Adrenal gland (tissue), 12 donors: ENCODE measurements around the gene NOVA1. TPM values are rescaled to one million over a fixed set of nuclear protein-coding genes. Genes with fewer than 3 reads are reported as not detected.

Experiments used
- DNase-seq, 7 donors: peaks; one replicate each; pipeline ENCODE4 v3.0.0-alpha.2; 2019 to 2020
- H3K27ac ChIP-seq, 5 donors: fragments of 200-600 bp; sonication (generic) in 4 of 5; 1 replicate in 3 of 5; 2 replicates in 2 of 5; pipeline versions ENCODE4 v1.5.1 to v1.8.0; 2016 to 2020; ENCODE audit warnings: mild to moderate bottlenecking in 1 of 5
- H3K27me3 ChIP-seq: fragments of 200-600 bp; 2 replicates; pipeline ENCODE4 v1.8.0; 2021
- H3K36me3 ChIP-seq, 2 donors: fragments of 200-600 bp; replicated peaks in 1 of 2; 1 replicate in 1 of 2; 2 replicates in 1 of 2; pipeline versions ENCODE4 v1.5.1 to v1.8.0; 2018 to 2022
- H3K4me1 ChIP-seq, 2 donors: fragments of 200-600 bp; replicated peaks in 1 of 2; 1 replicate in 1 of 2; 2 replicates in 1 of 2; pipeline versions ENCODE4 v1.5.1 to v1.8.0; 2018 to 2021
- H3K4me3 ChIP-seq, 4 donors: fragments of 200-600 bp; sonication (generic) in 3 of 4; one replicate each; pipeline ENCODE4 v1.5.1; 2016 to 2018
- H3K9me3 ChIP-seq, 3 donors: fragments of 200-600 bp; sonication (generic) in 1 of 3; replicated peaks in 1 of 3; 1 replicate in 2 of 3; 2 replicates in 1 of 3; pipeline versions ENCODE4 v1.5.1 to v1.8.0; 2016 to 2021
- POLR2A ChIP-seq, 2 donors: fragments of 450-650 bp; IDR thresholded peaks; one replicate each; pipeline ENCODE4 v1.6.1; 2017; ENCODE audit warnings: antibody characterized with exemption in 2 of 2, mild to moderate bottlenecking in 2 of 2, moderate library complexity in 1 of 2
- WGBS, 4 donors: extraction: QIAGEN DNeasy Blood & Tissue Kit in 2 of 4; methylation state at CpG; one replicate each; pipeline versions ENCODE4 v1.1.5 to v1.1.7; 2013 to 2017; 5-methylcytosine and 5-hydroxymethylcytosine counted together
- intact Hi-C, 2 donors: fragments of 100-400 bp; cut with DNase I; formaldehyde crosslinking; loops; one replicate each; pipeline versions ENCODE4 v1.14.1 to v1.15.0; 2022 to 2023
- polyA plus RNA-seq, 3 donors: library from polyadenylated mRNA; stranded (reverse); fragments of 200-250 nt in 2 of 3; fragments of 350-450 nt in 1 of 3; fragmentation: Illumina TruSeq in 1 of 3; extraction: RNeasy Lipid Tissue Mini Kit (QIAGEN cat#74804) in 1 of 3; gene quantifications; one replicate each; pipeline ENCODE4 v1.2.3, GENCODE V29; 2013 to 2014
- total RNA-seq, 9 donors: library from RNA; depleted of rRNA in 4 of 9; stranded (reverse); fragments of >200 nt in 4 of 9; fragments of 120-200 nt in 1 of 9; fragmentation: NEBNext Ultra II Directional in 1 of 9; extraction: Animal tissue kit (Norgen Biotek cat#: 25700) in 1 of 9; gene quantifications; one replicate each; pipeline versions ENCODE4 v1.1.0 to v1.2.4, GENCODE V29; 2013 to 2023
- TF ChIP-seq, protein P1 (sequence below), 6 experiments: fragments of 450-650 bp in 4 of 6; fragments of 200-600 bp in 2 of 6; sonication (generic) in 1 of 6; IDR thresholded peaks; 1 replicate in 5 of 6; 2 replicates in 1 of 6; pipeline versions ENCODE4 v1.5.1 to v1.8.0; 2016 to 2021; ENCODE audit warnings: antibody characterized with exemption in 6 of 6, mild to moderate bottlenecking in 2 of 6, moderate library complexity in 1 of 6
- donor health status: healthy with polysubstance abuse.
- donor health status: Bipolar disorder and iron deficiency.
- donor health status: DM: yes; HTN: yes; CAD: no.
- donor health status: DM: no; HTN: no; CAD: no.
- donor health status: DM: no; HTN: no; CAD: no.
- donor health status: DM: yes; HTN: yes; CAD: no.

NOVA1 gene
- total and polyA plus RNA-seq, 12 donors: 0.69 to 16.6 (median 4.4) TPM

- intact Hi-C loops: no loop called here
- Histone ChIP-seq H3K4me1 (no peaks in the 10 kb centered on the region), H3K36me3 (no peaks in the 10 kb centered on the region), H3K4me3 (no peak overlapping the region), H3K27me3 (no peaks in the 10 kb centered on the region), H3K9me3 (no peaks in the 10 kb centered on the region), H3K27ac (no peak overlapping the region)
- 81 to 84% (median 83%) methylated on average over 2 of the region's 2 CpGs for WGBS, 4 donors
- DNase-seq: no peak
- no peak for TF ChIP-seq POLR2A (IDR thresholded peaks at IDR 0.05)
- TF ChIP-seq, protein P1, sequence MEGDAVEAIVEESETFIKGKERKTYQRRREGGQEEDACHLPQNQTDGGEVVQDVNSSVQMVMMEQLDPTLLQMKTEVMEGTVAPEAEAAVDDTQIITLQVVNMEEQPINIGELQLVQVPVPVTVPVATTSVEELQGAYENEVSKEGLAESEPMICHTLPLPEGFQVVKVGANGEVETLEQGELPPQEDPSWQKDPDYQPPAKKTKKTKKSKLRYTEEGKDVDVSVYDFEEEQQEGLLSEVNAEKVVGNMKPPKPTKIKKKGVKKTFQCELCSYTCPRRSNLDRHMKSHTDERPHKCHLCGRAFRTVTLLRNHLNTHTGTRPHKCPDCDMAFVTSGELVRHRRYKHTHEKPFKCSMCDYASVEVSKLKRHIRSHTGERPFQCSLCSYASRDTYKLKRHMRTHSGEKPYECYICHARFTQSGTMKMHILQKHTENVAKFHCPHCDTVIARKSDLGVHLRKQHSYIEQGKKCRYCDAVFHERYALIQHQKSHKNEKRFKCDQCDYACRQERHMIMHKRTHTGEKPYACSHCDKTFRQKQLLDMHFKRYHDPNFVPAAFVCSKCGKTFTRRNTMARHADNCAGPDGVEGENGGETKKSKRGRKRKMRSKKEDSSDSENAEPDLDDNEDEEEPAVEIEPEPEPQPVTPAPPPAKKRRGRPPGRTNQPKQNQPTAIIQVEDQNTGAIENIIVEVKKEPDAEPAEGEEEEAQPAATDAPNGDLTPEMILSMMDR (IDR thresholded peaks at IDR 0.05): no peak
These were observed 74.9 kb downstream of the NOVA1 start for GRCh38 chr14:26522967-26523366.

- DNase-seq: no peak
These were observed 80.1 kb downstream of the NOVA1 start for GRCh38 chr14:26517771-26518170.

DNA sequence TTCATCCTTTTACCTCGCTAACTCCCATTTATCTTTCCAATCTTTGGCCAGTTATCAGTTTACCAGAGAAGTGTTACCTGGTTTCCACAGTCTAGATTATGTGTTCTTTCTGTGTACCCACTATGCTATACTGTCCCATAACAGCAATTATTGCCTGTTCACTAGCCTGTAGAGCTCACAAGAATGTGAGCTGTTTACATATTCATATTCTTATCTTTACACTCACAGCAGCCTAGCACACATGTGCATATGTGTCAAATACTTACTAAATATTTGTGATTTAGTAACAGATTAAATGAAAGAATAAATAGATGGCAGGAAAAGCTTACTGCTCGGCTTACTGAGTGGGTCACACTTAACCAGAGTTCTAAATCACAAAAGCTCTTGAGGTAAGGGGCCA lies 97.8 kb downstream of the NOVA1 start:
- no peak for DNase-seq
- no peaks in the 10 kb centered on the region for H3K27me3 ChIP-seq

More at GRCh38 chr14:26517771-26518170, 80.1 kb downstream of the NOVA1 start:
- no peak for TF ChIP-seq POLR2A (IDR thresholded peaks at IDR 0.05)
- TF ChIP-seq, protein P1 (IDR thresholded peaks at IDR 0.05): no peak
- Histone ChIP-seq H3K27me3 (no peaks in the 10 kb centered on the region), H3K36me3 (no peaks in the 10 kb centered on the region), H3K27ac (no peak overlapping the region), H3K4me1 (no peaks in the 10 kb centered on the region), H3K4me3 (no peak overlapping the region), H3K9me3 (no peaks in the 10 kb centered on the region)
- intact Hi-C loops: no loop called here

GRCh38 chr14:26499546-26499945 lies 98.3 kb downstream of the NOVA1 start:
- TF ChIP-seq POLR2A (IDR thresholded peaks at IDR 0.05): no peak
- TF ChIP-seq, protein P1 (IDR thresholded peaks at IDR 0.05): no peak
- H3K9me3 ChIP-seq: no peaks in the 10 kb centered on the region
- intact Hi-C loops: no loop called here
- no peak overlapping the region for H3K27ac ChIP-seq
- no peaks in the 10 kb centered on the region for H3K36me3 ChIP-seq
- H3K4me3 ChIP-seq: no peak overlapping the region
- 90 to 95% (median 92%) methylated on average over 2 of the region's 2 CpGs for WGBS, 4 donors
- no peak for DNase-seq
- no peaks in the 10 kb centered on the region for H3K27me3 ChIP-seq
- H3K4me1 ChIP-seq: no peaks in the 10 kb centered on the region

More for the DNA sequence above, 97.8 kb downstream of the NOVA1 start:
- 74 to 88% (median 75%) methylated on average over 2 of the region's 2 CpGs for WGBS, 4 donors
- intact Hi-C loops: no loop called here
- Histone ChIP-seq H3K27ac (no peak overlapping the region), H3K36me3 (no peaks in the 10 kb centered on the region), H3K9me3 (no peaks in the 10 kb centered on the region), H3K4me1 (no peaks in the 10 kb centered on the region), H3K4me3 (no peak overlapping the region)
- TF ChIP-seq, protein P1 (IDR thresholded peaks at IDR 0.05): no peak
- no peak for TF ChIP-seq POLR2A (IDR thresholded peaks at IDR 0.05)
